Effector CD8-positive, alpha-beta T cell (primary cell): ENCODE data around the gene ANKLE2.

Source experiments
- DNase-seq: peaks from one replicate; lab custom pipeline; 2025; lab: John Stamatoyannopoulos, UW

The ANKLE2 gene

DNA sequence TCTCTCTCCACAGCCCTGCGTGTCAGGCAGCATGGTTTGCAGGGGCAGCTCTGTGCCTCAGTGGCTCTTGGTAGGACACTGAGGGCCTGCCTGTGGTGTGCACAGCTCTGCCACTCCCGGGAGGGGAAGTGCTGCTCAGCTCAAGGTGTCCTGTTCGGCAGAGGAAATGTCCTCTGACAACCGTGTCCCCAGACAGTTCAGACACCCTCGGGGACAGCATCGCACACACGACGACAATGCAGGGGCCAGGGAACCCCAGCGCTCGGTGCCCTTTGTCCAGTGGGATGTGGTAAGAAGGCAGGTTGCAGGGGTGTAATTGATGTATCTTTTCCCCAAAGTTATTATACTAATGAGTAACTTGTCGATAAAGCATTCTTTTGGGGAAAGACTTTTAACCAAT lies 14.2 kb downstream of the ANKLE2 start:
- DNase-seq, result no peak

DNA sequence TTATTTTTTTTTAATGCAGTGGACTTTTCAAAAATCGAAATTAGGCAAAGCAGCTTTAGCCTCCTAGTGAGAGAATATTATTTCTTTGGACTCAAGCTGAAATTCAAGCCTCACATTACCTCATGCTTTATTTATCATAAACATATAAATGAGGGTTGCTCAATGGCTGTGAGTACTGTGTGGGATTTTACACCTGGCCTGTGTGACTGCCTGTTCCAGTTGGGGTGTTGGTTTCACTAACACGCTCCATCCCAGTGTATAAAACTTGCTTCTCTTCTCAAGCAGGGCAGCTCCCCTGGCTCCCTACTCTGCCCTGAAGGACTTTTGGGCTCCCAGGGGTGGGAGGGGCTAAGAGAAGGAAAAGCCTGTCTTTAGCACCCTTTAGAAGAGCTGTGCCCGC lies 15.0 kb downstream of the ANKLE2 start:
- no peak for DNase-seq

DNA sequence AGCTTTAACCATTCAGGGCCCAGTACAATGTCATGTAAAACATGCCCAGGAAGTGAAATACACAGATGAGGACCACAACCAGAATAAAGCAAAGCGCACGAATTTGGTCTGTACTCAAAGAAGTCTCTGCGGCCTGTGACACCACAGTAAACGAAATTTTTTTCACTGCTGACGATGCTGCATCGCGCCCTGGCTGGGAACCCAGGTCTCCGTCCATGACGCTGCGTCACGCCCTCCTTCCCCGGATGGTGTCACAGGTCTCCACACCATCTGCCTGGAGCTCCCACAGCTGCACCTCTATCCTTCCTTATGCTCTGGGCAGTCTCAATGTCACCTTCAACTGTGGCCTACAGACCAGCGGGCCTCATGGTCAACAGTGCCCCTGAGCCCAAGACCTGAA lies 17.8 kb downstream of the ANKLE2 start:
- DNase-seq, result no peak

DNA sequence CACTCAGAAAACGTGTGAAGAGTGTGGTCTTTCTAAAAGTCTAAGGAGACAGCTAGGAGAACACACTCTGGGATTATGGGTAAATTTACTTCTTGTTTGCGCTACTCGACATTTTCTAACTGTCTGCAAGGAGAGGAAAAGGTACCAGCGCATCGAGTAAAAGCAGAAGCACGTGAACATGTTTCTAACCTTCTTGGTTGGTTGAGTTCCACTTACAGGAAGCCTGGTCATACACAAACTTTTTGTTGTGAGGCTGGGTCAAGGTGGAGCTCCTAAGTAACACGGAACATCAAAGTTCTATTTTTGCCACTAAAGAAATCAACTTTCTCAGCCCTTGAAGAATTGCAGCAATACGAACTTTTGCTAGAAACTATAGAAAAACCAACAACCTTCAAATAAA lies 20.0 kb downstream of the ANKLE2 start:
- no peak for DNase-seq

DNA sequence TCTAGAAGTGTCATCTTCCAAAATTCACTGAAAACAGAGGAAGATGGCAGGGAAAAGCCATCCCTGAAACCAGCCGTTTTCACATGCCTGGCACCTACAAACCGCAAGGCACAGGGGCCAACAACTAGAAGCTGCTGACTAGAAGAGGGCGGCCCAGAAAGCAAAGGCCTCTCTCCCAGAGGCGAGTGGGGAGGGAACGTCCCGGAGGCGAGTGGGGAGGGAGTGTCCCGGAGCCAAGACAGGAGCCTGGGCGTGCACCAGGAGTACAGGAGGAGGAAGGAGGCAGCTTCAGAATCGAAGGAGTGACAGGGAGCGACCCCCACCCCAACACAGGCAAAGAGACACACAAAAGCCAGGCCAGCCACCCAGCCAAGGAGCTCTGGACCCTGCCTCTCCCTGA lies 21.0 kb downstream of the ANKLE2 start:
- no peak for DNase-seq

DNA sequence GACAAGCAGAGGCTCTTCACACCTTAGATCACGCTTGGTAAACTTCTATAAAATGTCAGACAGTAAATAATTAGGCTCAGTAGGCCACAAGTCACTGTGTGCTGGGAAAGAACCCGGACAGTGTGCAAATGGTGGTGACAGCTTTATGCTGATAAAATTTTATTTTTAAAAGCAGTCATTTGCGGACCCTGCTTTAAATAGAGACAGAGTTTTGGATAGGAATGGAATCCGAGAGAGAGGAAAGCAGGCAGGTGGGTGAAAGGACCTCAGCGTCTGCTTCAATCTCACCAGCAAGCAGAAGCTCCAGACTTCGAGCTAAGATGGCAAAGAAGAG lies 21.4 kb downstream of the ANKLE2 start:
- no peak for DNase-seq

DNA sequence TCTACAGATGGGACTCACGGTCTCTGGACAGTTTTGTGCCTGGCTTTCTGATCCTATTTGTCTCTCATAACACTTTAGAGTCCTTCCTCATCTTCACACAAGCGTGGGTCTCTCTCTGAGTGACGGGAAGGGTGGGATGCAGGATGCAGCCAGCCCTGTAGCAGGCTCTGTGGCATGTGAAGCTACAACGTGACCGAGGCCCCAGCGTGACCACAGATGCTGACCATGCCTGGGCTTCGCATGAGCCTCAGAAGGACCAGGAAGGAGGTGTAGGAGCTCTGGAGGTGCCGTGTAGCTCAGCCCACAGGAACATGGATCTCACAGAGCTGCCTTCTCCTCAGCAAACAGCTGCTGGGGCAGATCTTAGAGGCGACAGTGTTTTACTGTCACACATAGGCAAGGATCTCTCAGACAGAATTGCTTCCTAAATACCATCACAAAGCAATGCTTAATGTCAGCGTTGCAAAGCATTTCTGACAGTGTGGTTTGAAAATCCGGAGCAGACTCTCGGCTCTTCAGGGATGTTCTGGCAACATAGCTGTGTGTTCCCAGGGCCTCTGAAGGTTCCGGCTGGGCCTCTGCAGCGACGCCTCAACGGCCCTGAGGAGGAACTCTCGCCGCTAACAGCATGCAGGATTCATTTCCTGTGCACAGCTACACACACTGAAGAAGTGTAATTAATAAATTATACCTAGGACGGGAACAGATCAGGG lies 21.9 kb downstream of the ANKLE2 start:
- DNase-seq, result no peak

DNA sequence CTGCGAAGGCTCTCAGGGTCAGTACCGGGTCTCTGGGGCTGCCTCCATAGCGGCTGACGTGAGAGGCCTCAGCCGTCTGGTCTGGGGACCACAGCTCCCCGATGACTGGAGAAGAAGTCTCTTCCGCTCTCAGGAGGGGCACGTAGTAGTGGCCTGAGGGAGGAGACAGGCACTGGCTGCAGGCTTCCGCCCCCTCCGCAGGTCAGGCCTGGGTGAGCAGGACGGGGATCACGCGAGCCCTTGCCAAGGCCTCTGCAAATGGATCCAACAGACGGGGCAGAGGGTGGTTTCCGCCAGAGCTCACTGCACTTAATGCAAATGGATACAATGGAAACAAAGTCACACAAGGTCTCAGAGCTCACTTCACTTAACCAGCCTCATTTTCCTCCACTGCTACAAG lies 24.7 kb downstream of the ANKLE2 start:
- DNase-seq, result no peak

DNA sequence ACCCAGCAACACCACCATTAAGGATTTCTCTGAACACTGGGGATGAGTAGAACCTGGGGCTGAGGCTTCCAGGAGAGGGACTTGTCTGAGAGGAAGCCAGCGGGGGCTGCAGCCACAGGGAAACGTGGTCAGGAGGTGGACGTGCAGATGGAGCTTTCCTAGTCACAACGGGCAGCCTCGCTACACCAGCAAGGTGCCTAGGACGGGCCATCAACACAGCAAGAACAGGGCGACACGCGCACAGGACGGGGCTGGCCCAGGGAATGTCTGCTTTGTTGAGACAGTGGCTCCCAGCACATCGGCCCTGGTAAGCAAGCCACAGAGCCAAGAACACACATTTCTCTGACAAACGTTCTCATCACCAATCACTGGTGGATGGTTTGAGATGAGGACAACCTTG lies 25.3 kb downstream of the ANKLE2 start:
- DNase-seq, result no peak

DNA sequence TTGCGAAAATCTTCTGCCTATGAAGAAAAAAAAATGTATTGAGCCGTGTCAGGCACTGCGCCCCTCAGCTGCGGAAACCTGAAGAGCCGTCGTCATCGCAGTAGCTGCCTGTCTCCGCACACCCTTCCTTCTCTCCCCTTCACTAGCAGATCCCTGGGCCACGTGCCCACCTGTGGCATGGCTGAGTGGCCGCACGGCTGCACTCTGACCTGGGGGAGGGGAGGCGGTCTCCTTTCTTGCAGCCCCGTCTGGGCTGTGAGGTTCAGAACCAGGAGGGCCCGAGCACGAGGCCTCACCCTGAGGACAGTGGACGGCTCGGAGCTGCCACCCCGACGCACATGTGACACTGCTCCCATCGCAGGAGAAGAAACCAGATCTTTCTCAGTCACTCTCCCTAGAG lies 26.1 kb downstream of the ANKLE2 start:
- DNase-seq, result no peak

DNA sequence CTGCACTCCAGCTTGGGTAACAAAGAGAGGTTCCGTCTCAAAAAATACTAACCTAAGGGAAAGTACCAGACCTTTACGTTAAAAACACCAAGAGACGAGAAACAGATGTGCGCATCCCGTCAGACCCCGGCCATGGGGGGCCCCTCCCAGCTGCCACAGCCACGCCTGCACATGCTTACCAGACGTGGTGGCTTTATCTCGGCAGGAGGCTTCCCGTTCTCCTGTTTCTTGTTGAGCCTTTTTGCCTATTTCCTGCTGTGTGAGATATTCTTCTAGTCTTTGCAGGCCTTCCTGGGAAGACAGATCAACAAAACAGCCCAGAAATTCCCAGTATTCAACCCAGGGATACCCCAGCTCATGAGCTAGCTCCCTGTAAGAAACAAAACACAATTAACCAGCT lies 27.4 kb downstream of the ANKLE2 start:
- DNase-seq, result no peak

DNA sequence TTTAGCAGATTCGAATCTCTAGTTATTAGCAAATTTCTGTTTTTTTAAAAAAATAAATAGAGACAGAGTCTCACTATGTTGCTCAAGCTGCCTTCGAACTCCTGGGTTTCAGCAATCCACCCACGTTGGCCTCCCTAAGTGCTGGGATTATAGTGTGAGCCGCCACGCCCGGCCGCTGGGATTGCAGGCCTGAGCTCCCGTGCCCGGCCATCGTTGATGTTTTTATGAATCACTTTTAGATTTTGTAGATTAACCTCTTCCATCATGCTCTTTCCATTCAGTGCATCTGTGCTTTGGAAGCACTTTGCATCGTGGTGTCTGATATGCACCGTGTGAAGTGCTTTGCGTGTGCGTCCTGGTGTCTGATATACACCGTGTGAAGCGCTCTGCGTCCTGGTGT lies 30.1 kb downstream of the ANKLE2 start:
- no peak for DNase-seq

DNA sequence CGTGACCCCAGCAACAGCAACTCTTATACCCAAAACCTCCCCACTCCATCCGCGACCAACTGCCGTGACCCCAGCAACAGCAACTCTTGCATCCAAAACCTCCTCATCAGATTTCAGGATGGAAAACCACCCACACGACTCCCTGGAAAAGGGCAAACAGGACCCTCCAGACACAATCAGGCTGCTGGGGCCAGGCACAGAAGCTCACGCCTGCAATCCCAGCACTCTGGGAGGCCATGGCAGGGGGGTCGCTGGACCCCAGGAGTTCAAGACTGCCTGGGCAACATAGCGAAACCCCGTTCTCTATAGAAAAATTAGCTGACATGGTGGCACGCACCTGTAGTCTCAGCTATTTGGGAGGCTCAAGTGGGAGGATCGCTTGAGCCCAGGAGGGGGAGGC lies 31.3 kb downstream of the ANKLE2 start:
- DNase-seq, result no peak

DNA sequence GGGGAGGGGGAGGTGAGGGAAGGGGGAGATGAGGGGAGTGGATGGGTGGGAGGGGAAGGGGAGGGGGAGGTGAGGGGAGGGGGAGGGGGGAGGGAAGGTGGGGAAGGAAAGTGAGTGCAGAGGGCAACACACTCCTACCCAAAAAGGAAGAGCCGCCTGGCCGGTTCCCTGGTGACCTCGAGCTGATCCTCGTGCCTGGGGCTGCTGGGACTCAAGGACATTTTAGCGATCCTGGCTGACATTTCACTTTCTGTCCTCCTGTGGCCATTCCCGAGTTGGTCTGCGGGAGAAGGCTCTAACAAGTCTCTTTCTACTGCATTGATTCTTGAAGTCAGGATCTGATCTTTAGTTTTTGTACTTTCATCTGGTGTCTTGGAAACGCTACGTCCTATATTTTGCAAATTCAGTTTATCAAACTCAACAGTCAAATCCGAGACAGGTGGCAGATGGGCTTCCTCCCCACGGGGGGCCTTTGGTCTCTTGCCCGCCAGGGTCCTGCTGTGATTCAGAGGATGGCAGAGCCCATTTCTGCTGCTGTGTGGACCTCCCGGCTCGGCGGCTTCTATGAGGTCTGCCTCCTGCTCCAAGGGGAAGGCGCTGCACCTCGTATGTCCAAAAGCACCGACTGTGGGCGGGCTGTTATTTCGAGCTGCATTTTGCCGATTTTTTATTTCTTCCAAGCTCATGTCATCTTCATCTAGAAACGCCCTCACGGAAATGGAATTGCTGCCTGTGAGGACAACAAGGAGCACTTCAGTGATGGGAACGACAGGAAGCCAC lies 31.9 kb downstream of the ANKLE2 start:
- no peak for DNase-seq

DNA sequence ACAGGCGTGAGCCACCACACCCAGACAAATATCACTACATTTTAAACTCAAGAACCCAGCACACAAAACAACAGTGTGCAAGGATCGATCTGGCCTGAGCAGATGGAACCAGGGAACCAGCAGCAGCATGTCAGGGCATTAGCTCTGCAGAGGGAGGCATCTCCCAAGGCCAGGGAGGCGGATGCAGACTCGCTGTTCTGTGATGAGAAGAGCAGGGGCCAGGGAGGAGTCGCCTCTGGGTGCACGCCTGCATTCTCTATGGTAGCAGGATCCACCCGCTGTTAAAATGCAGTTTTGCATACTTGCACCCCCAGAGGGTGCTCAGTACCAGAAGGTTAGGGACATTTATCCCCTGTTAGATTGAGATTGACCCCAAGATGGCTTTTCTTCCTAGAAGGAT lies 33.1 kb downstream of the ANKLE2 start:
- no peak for DNase-seq

DNA sequence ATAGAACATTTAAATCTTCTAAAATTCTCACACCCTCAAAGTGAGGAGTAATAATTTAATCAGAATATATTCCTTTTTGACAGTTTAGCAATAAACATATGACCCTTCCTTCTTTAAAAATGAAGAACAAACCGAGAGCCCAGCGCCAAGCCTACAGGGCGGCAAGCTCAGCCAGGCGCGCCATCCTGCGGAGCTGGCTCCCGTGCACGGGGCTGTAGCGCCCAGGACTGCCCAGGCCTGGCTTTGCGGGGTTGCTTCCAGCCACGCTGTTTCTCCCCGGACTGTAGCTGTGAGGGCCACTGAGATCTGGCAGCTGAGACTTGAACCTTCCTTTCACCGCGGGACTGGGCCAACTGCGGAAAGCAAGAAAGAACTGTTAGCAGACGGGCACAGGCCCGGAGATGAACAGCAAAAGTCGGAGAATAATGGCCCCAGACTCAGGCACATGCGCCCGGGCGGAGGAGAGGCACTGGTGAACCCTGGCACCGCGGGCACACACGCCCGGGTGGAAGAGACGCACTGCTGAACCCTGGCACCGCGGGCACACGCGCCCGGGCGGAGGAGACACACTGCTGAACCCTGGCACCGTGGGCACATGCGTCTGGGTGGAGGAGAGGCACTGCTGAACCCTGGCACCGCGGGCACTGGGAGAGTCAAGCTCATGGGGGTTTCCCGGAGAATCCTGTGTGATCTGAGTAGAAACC lies 34.4 kb downstream of the ANKLE2 start:
- no peak for DNase-seq

DNA sequence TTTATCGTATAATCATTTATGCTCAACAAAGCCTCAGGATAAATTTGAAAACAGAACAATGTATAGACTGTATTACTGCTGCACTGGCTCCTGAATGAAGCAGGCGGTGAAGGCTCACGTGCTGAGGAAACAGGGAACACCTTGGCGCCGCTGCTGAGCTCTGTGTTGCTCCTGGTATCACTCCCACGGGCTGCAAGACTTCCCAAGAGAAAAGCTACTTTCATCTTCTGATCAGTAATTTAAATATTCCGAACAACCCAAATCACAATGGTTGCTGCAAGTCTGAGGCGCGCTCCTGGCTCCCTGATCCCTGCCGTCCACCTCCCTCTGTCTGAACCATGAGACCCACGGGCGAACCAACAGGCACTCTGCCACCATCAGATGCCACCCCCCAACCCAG lies 35.2 kb downstream of the ANKLE2 start:
- no peak for DNase-seq

DNA sequence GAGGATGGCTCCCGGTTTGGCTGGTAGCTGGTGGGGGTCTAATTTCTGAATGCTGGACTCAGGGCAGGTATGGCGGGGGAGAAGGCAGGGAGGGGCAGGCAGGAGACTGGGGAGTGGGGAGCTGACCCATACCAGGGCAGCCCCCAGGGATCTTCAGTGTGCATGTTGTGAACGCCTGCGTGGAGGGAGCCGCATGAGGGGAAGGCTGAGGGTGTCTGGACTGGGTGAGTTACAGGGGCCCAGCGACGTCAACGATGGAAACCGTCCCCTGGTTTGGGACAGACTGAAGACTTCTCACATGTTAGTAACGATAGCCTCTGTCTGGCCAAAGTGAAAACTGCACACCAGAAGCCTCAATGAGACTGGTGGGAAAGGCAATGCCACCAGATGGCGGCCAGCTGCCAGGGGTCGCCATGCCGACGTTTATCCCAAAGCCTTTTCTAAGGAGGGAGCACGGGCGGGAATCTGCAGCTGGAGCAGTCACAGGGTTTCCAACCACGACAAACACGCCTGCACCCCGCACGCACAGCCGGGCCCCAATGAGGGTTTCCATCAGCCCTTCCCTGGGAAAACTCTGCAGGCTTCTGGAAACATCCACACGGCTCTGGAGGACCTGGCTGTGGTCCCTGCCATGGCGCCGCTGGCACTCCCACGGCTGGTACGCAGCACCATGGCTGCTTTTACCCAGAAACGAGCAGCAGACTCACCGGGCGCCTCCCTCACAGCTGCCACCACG lies 37.0 kb downstream of the ANKLE2 start:
- DNase-seq, result no peak

DNA sequence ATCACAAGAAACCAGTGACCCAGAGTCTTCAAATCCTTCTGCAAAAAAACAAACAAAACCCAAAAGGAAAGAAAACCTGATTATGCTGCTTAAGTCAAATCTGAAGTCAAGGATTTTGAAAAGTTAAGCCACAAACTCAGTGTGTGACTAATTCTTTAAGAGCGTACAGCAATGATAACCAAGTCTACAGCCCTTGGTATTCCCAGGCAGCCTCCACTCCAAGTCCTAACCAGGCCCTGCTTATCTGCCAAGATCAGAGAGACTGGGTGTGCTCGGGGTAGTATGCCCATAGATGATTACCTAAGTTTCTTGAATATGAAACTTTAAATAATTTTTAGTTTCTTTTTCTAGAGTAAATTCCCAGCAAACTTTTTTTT lies 37.9 kb downstream of the ANKLE2 start:
- DNase-seq, result no peak

DNA sequence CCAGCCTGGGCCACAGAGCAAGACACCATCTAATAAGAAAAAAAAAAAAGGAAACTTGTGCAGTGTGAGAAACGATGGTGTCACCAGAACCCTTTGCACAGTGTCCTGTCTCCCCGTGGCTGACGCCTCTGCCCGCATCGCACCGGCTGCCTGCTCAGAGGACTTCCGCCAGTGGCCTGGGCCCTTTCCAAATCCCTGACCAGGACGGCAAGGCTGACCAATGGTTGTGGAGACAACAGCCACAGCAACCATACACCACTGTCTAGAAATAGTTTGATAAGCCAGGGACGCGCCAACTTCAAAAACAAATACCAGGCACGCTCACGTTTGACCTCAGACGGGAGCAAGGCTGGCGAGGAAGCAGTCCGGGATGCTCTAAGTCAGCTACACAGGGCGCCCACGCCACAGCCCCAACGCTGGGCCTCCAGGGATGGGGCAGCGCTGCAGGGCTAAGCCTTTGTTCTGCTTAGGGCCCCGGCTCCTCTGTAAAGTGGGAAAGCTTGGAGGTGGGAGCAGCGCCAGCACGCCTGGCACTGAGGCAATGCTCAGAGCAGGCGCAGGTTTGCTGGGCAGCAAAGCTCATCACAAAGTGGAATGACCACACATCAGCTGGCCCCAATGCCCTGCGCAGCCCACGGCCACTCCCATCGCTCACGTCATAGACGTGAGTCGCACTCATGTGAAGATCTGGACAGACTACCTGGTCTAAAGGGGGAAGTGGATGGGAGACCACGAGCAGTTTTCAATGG lies 38.4 kb downstream of the ANKLE2 start:
- no peak for DNase-seq

DNA sequence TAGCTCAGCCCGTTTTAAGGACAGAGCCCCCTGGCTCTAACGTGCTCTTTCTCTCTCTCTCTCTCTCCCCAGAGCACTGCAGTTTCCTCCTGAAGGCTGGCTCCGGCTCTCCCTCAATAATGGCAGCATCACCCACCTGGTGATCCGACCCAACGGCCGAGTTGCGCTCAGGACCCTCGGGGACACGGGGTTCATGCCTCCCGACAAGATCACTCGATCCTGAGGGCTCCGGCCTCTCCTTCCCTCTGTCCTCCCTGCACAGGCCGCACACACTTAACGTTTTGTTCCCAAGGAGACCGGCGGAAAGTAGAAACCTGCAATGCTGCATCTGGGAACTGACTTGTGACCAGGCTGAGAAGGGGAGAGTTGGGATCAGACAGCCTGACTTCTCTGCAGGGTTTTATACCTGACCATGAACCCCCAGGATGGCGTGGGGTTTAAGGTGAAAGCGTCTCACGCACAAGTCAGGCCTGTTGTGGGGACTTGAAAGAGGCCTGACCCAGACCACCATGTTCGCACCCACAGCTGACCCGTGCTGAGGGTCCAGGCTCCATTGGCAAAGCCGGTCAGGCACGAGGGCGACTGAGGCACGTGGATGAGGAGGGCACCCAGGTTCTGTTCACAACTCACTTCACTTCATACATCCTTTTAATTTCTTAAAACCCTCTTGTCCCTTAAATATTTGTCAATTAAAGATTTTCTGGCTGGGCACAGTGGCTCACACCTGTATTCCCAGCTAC lies 40.9 kb downstream of the ANKLE2 start:
- DNase-seq, result no peak
